NCI-H146 (cell line): Measurements from ENCODE around the gene DENND1A.
"Not testable (repeated sequence)": the region's sequence is repeated elsewhere in the genome, so short reads cannot be mapped to it uniquely, and the experiment has no call there.

Source experiments
- DNase-seq: peaks from one replicate; lab custom pipeline; 2025; lab: John Stamatoyannopoulos, UW

The DENND1A gene

DNA sequence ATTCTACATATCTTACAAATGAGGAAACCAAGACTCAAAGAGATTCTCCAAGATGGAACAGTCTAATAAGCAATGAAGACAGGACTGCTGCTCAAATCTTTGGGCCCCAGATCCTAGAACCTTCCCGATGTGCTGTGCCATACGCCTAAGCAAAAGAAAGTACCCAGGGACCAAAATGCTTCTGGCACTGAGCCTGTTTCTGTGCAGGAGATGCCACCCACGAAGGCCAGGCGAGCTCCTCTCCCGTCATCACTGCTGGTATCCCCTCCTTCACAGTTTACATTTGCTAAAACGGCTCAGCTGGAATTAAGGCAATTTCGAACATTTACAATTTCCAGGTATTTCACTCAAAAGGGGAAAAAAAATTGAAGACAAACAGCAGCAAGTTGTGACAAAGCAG, 277.5 kb downstream of the DENND1A start:
- no peak for DNase-seq

DNA sequence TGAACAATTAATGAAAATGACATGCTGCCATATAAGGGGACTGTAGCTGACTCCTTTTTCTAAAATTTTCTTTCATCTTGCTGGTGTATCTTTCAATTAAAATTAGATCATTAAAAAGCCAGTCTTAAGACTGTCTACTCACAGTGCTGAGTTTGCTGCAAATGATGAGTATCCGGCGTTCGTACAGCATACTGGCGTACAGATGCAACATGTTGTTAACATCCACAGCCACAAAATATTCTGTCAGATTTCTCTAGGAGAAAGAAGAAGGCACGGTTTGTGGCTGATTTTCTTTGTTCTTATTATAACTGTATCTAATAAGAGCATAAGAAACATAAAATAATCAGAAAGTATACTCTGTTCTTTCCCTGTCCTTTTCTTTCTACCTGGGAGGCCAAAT, 278.1 kb downstream of the DENND1A start:
- no peak for DNase-seq

DNA sequence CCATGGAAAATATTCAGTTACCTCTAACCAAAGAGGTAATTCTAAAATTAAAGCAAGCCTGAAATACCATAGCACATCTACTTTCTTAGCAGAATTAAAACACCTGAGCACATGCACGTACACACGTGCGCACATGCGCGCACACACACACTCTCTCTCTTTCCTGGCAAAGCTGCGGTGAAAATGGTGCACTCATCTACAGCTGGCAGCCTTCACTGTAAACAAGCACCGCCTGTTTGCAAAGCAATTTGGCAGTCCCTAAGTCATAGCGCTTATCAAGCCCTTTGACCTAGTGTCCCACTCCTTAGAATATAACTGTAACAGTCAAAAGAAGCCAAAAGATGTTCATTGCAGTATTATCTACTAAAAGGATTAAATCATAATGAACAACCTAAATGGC, 278.7 kb downstream of the DENND1A start:
- DNase-seq: no peak

DNA sequence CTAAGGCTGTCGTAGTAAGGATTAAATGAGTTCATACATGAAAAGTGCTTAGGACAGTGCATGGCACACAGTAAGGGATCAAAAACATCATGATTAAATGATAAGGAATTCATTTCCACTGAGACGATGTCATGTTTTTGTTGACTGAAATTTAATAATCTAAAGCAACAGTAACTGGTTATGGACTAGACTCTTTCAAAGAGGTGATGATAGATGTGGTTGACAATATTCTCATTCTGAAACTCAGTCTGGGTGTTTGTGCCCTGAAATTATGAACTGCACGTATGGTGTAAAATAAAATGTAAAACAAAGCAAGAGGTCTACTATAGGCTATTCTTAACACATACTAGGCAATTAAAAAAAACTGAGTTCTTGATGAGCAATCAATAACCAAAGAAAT, 280.0 kb downstream of the DENND1A start:
- no peak for DNase-seq

DNA sequence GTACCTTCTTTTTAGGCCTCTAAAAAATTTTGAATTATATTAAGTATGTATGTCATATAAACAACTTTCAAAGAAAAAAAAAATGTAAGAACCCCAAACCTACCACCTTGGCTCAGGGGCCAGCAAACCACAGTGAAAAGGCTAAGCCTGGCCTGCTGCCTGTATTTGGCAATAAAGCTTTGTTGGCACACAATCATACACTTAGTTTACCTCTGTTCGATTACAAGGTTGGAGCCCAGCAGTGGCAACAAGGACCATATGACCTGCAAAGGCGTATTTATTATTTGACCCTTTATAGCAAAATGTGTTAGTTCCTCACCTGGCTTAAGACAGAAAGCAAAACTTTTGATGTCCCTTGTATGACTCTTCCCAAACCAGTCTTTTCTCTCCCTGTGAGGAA, 282.8 kb downstream of the DENND1A start:
- no peak for DNase-seq

DNA sequence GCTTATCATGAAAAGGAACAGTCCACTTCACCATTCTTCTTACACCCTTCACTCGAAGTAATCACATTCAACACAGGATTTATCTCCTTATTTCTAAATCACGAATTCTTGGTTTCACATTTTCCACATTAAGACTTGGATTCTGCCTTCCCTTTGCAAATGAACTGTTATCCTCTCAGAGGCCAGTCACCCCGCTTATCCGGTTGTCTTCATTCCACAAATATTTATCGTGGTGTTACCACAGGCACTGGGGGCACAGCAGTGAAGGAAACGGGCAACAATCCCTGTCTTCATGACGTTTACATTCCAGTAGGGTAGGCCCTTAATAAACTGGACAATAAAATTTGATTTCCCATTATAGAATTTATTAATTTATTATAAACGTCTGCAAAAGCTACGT, 284.2 kb downstream of the DENND1A start:
- no peak for DNase-seq

DNA sequence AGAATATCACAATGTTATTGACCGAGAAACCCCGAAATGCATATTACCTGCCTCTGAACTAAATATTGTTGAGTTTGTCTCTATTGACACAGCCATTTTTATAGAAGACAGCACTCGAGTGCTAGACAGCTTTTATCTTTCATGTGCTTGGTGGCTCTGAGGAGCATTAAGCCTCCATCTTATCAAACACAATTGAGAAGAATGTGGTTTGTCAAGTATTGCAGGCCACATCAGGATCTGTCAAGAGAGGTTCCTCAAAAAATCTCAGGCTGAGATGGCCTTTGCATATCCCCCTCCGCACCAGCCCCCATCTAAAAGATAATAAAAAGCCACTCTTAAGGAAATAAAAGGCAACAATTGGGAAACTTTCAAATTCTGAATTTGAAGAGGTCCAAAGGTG, 284.8 kb downstream of the DENND1A start:
- no peak for DNase-seq

DNA sequence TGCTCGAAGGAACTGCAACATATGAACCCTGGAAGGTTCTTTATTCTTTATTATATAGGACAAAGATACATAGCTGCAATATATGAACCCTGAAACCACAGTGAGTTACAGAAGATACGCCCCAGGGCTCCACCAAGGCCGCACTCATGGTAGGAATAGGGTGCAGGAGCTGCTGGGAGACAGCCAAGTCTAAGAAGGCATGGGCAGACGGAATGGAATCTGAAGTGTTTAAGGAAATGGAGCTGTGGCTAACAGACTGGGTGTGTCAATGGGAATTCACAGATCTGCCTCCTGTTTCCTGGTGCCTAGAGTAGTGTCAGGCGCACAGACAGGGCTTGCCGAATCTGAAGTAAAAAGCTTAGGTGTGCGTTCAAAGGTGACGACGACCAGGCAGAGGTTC, 286.4 kb downstream of the DENND1A start:
- DNase-seq: no peak

DNA sequence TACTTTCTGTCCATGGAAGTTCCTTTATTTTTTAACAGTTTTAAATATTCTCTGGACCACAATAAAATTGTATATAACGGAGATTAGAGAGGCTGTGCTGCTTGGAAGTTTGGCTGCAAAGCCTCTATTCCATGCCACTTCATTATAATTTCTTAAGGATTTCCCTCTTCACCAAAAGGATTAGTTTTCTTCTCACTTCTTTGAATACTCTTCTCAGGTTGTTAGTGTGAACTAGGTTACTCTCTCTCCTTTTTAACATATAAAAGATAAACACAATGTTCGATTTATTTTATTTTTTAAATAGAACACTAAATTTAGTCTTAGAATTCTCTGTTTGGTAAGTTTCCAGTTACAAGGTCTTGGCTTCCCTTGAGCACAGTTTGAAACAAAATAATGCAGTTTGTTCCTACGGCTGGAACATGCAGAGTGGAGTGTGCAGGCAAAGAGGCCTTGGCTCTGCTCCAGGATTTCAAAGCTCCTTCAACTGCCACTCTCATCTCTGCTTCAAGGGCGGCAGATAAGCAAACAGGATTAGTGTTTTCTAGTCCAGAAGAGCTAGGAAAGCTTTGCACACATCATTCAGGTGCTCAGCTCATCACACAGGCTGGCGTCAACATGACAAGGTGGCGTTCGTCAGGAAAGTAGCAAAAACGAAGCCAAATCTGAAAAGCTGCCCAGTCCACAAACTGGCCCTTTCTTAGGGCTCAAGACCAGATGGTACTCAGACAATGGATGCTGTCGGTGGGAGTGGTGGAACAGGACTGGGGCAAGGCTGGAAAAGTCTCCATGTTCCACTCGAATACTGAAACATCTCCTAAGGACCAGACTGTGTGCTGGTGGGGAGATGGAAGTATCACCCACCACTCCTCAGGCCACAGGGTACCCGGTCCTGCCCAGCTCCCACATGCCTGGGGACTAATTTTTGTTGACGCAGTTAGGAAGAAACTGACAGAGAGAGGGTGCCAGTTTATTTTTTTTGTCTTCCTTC, 287.3 kb downstream of the DENND1A start:
- DNase-seq: peak; percentile 52

DNA sequence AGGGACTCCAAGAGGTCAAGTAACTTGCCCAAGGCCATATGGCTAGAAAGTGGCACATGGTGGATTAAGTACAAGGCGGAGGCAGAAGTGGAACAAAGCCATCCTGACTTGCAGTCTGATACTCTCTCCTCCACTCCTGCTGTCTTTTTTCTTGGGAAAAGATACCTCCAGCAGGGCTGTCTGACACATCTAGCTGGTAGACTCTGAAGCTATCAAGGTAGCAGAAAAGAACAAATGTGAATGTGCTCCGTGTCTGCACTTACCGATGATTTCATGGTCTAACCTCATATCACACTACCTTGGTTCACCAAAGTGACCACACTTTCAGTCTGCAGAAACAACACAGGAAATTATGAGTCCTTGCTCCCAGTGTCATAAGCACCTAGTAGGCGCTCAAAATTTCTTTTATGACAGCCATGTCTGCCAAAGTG, 289.1 kb downstream of the DENND1A start:
- DNase-seq: no peak

DNA sequence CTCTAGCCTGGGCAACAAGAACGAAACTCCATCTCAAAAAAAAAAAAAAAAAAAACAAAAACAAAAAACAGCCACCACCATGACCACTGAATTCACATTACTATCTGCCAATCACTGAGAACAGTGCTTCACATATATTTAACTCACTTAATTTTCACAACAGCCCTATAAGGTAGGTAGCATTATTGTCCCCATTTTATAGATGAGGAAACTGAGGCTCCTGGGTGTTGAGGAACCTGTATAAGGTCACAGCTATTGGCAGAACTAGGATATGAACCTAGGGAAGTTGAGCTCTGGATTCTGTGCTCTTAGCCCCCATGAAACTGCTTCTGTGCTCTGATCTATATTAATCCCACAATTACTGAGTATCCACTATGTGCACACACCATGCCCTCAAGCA, 290.2 kb downstream of the DENND1A start:
- DNase-seq: no peak

DNA sequence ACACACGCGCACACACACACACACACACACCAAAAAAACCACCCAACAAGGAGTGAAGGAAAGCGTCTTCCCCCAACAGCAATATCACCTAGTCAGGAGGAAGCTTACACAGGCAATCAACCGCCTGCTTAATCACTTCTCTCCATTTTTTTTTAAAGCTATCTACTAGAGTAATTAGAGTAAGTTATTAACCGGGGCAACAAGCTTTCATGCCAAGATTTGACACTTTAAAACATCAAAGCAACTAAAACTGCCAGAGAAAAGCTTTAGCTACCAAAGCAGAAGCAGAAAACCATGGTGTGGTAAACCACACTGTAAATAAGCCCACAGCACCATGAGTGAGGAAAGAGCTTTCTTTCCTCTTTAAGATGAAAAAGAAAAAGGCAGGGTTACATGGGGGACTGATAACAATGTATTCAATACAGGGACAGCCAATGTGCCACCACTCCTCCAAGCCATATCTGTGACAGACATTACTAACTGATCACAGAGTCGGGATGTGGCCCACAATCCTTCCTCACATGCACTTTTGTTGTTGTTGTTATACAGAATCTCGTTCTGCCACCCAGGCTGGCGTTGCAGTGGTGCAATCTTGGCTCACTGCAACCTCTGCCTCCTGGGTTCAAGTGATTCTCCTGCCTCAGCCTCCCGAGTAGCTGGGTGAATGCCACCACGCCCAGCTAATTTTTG, 291.8 kb downstream of the DENND1A start:
- no peak for DNase-seq

DNA sequence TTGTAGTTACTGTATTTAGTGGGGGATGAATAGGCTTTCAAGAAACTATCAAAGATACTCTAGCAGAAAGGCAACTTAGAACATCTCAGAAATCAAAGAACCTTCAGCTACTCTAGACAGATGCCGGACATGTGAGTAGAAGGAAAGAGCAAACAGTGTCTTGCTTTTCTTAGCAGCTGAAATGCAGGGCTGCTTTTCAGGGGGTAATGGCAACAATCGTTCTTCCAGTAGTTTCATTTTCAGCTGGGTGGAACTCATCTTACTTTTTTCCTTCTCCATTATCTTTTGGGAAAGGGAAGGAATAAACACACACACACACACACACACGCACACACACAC, 292.4 kb downstream of the DENND1A start:
- no peak for DNase-seq

DNA sequence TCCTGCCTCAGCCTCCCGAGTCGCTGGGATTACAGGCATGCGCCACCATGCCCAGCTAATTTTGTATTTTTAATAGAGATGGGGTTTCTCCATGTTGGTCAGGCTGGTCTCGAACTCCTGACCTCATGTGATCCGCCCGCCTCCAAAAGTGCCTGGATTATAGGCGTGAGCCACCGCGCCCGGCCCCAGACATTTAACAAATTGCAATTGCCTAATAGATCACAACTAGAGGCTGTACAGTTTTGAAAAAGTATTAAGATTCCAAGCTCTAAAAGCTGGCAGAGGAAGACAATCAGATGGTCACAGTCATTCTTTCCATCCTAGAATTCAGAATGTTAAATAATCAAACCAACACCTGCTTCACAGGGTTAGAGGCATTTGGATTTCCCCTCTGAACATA, 293.1 kb downstream of the DENND1A start:
- DNase-seq: not testable (repeated sequence)

DNA sequence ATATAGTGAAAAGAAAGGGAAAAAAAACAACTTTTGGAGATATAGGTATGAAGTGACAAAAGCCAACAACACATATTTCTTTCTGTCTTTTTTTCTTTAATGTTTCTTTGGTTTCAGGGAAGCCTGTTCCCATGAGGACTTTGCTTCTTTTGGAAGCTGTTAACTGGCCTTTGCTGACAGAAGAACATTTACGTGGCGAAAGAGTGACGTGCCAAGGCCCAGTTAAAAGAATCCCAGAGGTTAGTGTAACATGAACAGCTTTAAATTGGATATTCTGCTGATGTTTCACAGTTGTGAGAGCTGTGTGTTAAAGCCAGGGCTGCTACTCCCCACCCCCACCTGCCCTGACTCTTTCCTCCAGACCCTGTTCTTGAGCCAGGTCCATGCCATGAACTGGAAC, 298.1 kb downstream of the DENND1A start:
- no peak for DNase-seq

DNA sequence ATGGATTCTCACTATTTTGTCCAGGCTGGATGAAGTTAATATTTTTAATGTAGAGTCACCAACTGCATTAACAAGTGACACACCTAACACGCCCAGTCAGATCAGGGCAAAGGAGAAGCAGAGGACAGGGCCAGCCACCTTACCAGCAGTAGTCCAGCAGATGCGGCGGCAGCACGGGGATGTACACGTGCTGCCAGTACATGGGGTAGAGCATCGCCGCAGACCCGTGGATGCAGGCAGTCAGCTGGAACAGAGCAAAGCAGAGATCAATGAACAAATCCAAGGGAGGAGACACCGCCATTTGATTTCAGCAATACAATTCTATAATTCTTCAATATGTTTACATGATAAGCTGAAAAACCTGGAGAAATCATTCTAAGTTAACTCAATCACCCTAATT, 299.7 kb downstream of the DENND1A start:
- DNase-seq: no peak

DNA sequence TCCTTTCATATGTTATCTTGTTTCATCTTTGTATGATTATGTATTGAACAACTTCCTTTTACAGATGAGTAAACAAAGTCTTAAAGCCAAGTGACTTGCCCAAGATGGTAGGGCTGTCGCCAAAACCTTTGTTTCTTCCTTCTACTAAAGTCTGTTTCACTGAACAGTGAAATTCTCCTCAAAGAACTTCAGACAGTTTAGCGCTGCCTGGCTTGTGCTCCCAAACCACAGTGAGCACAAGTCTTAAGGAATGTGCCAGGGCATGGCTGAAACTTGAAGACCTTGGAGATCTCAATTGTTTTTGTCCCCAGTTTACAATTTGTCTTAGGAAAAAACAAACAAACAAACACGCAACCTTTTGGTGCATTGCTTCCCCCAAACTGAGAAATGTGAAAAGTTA, 300.4 kb downstream of the DENND1A start:
- DNase-seq: no peak

DNA sequence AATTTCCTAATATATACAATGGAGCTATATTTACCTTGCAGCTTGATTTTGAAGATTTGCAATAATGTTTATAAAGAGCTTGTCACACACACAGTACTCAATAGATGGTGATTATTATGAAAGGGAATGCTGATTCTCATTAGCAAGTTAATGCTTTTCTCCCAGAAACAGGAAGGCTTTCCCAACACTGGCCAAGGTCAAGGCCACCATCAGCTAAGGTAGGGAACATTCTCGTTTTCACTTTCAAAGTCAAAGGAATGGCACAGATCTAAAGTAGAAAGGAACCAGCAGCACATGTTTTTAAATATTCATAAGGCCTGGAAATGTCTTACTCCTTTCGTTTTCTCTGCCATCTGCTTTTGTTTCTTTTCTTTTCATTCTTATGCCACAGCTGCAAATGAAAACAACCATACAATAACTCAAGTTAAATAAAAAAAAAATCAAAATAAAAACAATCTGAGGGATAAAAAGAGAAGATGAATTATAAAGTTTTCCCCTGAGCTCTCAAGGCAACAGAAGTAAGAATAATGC, 307.1 kb downstream of the DENND1A start:
- DNase-seq: no peak

DNA sequence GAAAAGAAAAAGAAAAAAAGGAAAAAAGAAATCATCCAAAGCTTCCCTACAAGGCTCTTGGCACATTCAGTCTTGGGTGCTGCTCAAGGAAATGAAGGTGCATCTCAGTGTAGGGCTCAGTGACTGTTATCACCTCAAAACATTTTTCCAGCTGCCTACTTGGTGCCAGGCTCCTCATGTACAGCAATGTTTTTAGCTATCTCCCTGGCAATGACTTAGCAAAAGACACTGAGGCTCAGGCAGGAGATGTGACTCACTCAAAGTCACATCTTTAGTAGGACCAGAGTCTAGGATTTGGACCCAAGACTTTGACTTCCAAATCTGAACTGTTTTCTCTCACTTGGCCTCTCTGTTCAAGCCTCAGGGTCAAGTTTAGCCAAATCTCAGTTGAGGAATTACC, 309.7 kb downstream of the DENND1A start:
- DNase-seq: no peak

DNA sequence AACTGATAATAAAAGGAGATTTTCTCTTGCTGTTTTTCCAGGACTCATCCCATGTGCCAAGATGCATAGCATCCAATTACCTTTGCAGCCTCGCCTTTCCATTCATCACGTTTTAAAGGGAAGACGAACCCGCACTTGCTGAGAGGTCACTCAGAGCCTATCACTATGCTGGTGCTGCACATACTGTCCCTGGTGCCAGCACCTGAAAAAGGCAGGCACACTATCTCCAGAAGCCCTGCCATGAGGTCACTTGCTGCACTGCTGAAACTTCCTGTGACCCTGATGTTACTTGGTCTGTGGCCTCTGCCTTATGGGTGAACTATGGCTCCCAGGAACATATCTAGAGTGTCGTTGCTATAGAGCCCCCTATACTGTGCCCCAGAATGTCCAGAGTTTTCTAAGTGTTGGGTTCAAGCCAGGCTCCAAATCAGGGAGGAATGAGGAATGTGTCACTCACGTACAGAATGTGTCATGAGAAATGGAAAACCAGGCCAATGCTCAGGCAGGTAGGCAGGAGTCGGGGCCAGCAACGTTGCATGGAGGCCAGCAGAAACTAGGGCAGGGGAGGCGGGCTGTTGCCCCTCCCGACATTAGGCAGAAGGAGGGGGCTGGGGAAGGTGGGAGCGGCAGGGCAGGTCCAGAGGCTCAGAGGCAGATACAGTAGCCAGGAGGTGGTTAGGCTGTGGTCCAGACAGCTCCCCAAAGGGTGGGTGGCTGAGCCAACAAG, 311.8 kb downstream of the DENND1A start:
- DNase-seq: no peak

DNA sequence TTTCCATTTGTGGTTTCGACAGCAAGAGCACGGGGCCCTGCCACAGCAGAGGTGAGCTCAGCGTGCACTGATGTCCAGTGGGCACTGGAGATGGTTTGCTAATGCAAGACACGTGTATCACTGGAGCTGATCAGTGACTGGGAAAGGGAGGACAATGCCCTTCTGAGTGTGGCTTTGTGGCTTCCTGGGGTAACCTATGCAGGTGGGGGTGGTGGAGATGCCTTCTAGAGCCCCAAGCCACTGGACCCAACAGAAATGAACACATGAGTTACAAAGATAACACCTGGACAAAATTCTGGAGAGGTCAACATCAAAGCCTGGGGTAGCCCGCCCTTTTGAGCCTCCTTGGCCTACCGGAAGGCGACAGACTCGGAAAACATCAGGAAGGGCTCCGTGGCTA, 312.6 kb downstream of the DENND1A start:
- no peak for DNase-seq

DNA sequence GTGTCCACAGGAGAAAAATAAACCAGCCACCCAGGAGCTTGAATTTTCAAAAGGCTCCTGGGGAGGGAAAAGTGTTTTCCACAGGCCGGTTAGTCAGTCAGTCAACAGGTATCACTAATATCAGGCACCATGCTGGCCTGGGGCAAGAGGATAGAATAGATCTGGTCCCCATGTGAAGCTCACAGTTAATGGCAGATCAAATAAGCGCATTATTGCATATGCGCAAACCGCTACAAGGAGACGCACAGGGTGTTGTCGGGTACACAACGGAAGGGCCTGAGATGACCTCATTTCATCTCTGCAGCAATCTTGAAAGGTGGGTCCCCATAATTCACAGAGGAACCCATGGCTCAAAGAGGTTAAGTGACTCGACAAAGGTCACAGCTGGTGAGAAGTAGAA, 313.2 kb downstream of the DENND1A start:
- DNase-seq: peak; percentile 37

DNA sequence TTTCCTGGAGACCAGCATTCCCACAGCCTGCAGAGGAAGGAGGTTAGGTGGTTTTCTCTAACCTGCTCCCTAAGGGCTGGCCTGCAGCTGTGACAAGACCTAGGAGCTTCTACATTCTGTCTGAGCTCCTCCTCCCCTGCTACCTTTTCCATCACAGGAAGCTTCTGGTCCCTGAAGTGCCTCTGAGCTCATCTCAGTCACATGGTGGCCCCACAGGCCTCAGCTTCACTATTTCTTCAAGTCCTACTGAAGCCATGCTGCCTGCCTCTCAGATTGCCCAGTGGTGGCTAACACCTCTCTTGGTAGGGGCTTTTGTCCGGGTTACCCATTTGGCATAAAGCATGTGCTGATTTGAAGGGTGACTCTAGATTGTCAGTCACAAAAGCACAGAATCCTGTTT, 314.5 kb downstream of the DENND1A start:
- no peak for DNase-seq
